T-helper 1 cell (primary cell): ENCODE data around the gene XYLT1.

Source experiments
- DNase-seq, 5 donors: peaks; one replicate each; pipeline ENCODE4 v3.0.0-alpha.2; 2012 to 2020

The XYLT1 gene

DNA sequence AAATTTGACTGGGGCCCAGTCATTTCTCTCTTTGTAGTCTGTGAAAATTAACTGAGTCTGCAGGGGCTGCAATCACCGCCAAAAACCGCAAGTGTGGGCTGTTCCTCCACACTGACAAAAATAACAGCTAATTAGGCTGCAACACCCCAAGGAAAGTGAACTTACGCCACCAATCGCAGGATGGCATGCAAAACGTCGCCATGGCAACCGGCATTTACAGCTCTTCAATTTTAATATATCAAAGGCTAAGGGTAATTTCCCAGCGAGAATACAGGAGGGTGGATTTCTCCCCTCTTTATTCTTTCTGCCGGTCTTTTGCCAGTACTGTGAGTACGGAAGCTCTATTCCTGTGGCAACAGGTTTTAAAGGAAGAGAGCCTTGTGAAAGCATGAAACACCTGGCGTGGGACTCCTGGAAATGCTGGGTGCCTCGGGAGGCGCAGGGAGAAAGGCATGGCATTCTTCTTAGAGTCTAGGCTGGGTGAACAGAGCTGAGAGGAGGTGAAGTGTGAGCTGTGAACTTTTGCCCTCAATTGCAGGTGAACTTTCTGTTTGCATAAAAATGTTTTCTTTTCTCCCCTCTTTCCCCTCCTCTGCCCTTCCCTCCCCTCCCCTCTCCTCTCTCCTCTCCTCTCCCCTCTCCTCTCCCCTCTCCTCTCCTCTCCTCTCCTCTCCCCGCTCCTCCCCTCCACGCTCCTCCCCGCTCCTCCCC is 399.7 kb downstream of the XYLT1 start:
- peak; percentile 40 to 79 (median 66) for DNase-seq

DNA sequence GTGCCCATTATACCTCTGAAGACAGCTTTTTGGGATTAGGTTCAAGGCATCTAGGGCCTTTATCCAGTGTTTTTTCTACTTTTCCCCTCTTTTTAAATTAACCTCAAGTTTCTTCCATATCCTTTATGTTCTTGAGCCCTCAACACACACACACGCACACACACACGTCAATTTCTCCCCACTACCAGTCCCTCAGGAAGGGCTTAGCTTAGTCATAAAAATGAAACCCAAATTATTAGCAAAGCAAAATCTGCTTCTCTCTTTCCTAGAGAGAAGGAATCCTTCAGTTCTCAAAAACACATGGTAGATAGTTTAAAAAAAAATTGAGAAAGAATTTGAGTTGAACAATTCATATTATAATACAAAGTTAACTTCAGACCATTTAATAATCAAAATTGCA is 401.1 kb downstream of the XYLT1 start:
- DNase-seq = no peak

DNA sequence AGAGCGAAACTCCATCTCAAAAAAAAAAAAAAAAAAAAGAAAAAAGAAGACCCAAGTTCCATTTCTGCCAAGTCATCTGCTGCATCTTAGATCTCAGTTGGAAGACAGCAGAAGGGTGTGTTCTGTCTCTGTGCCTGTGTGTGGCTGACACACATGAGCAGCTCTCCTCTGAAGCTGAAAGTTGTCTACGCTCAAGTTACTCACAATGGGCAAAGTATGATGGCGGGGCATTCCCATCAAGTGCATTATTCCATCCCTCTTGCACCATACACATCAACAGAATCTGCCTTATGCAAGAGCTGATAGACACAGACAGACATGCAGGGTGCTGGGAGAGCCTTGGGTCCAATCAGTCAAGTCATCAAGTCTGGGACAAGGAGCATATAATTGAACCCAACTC is 402.2 kb downstream of the XYLT1 start:
- no peak for DNase-seq

DNA sequence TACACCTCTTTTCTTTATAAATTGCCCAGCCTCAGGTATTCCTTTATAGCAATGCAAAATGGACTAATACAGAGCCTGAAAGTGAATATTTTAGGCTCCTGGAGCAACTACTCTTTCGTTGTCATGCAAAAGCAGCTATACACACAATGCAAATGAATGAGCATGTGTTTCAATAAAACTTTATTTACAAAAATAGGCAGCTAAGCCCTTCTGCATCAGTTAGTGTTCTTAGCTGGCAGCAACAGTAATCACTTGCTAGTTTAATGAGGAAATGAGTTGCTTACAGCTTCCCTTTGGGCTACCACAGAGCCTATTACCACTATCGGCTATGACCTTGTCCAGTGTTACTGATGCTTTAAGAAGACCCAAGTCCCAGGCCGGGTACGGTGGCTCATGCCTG is 402.9 kb downstream of the XYLT1 start:
- DNase-seq = no peak

DNA sequence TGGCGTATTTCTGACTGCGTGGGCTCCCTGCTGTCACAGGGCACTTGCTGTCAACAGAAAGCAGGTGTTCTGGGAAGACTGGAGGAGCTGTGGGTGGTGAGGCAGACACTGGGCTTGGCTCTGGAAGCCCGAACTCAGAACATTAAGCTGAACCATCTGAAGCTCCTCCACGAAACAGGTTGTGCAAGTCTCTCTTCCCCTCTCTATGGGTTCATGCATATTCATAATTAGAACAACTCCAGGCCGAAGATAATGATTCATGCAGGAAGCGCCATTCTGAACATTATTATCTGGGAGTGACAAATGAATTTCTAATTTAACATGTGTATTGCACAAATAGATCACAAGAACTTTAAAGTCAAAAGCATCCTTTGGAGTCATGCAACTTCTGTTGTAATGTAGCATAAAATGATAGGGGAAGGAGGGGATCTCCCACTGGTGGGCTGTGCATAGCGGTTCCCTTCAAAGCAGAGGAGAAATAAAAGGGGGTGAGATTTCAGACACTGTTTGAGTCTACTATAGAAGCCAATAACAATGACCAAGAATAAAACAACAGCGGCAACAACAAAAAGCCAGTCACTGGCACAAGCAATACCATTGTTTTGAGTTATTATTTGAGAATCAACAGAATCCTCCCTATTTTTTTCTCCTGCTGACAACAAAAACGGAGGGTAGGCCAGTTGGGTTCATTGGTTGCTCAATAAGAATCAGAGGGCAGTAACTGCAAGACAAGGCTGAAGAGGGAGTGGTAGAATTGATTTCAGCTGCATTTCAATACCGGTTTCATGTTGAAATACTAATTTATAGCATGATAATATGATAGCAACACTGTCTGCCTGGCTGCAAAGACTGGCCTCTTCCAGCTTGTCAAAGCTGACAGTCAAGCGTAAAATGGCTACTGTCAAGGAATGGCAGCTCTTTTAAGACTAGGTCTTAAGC is 407.3 kb downstream of the XYLT1 start:
- no peak for DNase-seq

DNA sequence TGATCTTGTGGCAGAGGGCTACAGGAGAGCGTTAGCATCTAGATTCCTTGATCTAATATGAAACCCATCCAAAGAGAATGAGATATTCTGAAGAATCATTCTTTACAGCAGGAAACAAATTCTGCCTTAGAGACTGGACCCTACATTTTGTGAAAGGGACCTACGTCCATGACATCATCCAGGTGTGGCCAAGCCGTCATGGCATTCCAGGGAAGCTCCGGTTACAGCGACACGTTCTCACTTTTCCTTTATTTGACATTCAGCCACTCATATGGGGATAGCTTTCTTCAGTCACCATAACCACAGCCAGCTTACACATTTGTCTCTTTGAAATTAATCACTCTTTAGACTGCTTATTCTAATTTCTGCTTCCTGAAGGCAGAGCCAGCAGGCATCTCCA is 408.1 kb downstream of the XYLT1 start:
- no peak for DNase-seq

DNA sequence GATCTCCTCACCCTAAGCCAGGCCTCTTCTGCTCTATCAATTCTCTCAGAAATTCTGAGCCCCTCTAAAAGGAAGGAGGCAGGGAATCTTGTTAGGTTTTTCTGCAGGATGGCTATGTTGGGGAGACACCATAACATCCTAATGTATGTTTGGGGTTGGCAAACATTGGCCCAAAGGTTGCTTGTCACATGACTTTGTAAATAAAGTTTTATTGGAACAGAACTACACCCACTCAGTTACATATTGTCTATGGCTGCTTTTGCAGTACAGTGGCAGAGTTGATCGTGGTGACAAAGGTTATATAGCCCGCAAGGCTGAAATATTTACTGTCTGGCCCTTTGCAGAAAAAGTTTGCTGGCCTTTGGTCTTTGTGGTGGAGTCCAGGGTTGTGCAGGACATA is 409.4 kb downstream of the XYLT1 start:
- no peak for DNase-seq

DNA sequence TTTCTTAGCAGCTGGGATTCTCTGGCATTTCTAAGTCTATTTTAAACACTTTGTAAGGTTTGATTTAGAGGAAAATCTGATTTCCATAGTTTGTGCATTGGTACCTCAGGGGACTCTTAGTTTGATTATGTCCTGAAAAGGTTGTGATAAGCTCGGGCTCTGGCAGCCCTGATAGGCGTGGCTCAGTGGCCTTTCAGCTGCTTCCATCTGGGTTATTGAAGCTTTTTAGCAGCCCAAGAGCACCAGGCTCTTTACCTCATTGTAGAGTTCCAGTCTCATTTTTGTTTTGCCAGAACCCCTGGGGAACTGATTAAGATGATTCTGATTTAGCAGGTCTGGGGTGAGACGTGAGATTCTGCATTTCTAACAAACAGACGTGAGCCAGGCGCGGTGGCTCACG is 412.3 kb downstream of the XYLT1 start:
- DNase-seq = no peak

DNA sequence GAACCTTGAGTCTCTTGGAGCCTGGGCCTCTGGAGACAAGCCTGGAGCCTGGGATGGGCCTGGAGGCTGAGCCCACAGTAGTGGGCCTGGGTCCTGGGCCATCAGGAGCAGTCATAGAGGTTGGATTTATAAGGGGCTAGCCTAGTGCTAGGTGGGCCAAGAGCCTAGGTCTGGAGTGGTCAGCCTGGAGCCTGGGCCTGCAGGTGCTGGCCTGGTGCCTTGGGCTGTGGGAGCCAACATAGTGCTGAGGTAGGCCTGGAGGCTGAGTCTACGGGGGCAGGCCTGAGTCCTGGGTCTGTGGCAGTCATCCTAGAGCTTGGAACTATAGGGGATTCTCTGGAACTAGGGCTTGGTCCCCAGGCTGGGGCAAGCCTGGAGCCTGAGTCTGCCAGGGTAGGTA is 414.1 kb downstream of the XYLT1 start:
- DNase-seq = no peak

DNA sequence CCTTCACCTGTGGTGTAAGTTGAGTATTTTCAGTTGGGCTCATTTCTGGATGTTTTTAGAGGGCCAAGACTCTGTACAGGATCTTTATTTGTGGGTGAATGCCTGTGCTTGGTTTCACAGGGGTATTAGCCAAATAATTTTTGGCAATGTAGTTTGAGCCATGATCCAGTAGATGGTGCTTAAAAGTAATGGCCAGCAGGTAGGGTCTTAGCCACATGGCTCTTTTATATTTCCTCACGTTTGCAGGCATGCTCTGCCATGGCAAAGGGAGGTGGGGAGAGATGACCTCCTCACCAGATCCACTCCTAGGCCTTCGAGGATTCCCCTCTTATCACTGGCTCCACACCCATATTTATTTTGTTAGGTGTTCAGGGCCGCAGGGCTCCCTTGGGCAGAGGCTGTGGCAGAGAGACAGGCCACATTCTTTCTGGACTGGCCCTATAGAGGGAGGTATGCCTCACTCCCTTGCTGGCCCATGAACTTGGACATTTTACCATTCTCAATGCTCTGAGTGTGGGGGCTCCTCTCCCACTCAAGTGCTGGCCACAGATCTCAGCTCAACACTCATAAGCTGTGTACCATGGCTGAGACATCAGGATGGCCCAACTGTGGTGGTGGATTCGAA is 417.1 kb downstream of the XYLT1 start:
- DNase-seq = no peak
